Stimulated activated CD4-positive, alpha-beta T cell treated with anti-CD3 and anti-CD28 coated beads, Interleukin-15, amount 100 ng/mL, for 48 hours (primary cell): ENCODE results near the gene SEC14L3.

Experiments
- DNase-seq, 2 donors: peaks; one replicate each; pipeline ENCODE4 v3.0.0-alpha.2; 2020; ENCODE audit warnings: low read depth in 2 of 2

SEC14L3 gene

GRCh38 chr22:30471616-30472318, at the start of gene SEC14L3:
TSS of gene SEC14L3 (minus strand) at chr22:30472017. CDS start at chr22:30471958, 59 bp downstream.
- no peak for DNase-seq

DNA sequence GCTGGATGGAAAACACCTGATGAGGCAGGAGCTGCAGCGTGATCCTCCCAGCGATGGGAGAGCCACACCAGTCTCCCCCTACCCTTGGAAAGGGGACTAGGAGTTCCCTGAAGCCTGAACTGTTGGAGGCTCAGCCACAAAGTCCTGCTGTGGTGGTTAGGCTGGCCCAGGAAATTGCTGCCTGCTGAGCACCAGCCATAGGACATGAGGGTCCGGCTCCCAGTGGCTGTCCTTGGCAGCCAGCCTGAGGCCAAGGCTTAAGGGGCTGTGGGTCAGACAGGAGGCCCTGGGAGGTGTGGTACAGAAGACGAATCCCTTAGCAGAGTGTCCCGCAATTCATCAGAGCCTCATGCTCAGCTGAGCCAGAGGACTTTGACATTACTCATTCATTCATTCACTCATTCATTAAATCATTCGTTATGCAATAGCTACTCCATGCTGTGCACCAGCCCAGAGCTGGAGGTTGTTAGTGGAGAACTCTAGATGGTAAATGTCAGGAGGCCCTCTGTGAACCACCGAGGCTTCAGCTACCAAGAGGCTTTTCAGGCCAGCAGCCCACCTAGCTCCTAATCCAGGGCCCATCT, 48.1 kb upstream of the SEC14L3 start:
- DNase-seq, result no peak

DNA sequence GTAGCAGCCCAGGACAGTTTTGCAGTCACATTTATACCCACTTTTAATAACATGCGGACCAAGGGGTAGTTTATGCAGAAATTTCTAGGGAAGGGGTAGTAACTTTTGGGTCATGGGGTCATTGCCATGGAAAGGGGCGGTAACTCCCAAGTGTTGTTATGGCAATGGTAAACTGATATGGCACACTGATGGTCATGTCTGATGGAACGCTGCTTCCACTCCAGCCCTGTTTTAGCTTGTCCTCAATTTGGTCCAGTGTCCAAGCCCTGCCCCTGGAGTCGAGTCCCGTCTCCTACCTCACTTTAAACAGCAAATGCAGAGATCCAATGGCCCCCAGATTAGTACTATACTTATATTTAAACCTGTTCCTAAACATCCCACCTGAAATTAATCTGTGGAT, 44.9 kb upstream of the SEC14L3 start:
- DNase-seq, result no peak

GRCh38 chr22:30516273-30516672, 44.5 kb upstream of the SEC14L3 start:
- no peak for DNase-seq

GRCh38 chr22:30514252-30514651, 42.4 kb upstream of the SEC14L3 start:
- no peak for DNase-seq

GRCh38 chr22:30513462-30513861, 41.6 kb upstream of the SEC14L3 start:
- no peak for DNase-seq

DNA sequence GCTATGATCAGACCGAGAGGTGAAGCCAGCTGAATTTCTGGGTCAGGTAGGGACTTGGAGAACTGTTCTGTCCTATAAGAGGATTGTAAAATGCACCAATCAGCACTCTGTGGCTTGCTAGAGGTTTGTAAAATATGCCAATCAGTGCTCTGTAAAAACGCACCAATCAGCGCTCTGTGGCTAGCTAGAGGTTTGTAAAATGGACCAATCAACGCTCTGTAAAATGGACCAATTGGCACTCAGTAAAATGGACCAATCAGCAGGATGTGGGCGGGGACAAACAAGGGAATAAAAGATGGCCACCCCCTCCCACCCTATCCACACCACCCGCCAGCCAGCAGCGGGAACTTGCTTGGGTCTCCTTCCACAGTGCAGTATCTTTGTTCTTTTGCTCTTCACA, 40.1 kb upstream of the SEC14L3 start:
- DNase-seq, result no peak

- no peak for DNase-seq
Measured at GRCh38 chr22:30511109-30511508, 39.3 kb upstream of the SEC14L3 start.

GRCh38 chr22:30508216-30508615, 36.4 kb upstream of the SEC14L3 start:
- no peak for DNase-seq

DNA sequence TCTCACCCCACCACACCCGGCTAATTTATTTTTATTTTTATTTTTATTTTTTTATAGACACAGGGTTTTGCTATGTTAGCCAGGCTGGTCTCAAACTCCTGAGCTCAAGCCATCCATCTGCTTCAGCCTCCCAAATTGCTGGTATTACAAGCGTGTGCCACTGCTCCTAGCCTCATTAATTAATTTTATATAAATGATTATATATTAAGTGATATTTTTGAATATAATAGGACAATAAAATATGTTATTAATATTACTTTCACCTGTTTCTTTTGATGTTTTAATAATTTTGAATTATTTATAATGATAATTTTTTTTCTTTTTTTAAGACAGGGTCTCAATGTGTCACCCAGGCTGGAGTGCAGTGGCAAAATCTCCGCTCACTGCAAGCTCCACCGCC, 35.9 kb upstream of the SEC14L3 start:
- DNase-seq, result no peak

- DNase-seq, result no peak
Measured at GRCh38 chr22:30506507-30506968, 34.7 kb upstream of the SEC14L3 start.

DNA sequence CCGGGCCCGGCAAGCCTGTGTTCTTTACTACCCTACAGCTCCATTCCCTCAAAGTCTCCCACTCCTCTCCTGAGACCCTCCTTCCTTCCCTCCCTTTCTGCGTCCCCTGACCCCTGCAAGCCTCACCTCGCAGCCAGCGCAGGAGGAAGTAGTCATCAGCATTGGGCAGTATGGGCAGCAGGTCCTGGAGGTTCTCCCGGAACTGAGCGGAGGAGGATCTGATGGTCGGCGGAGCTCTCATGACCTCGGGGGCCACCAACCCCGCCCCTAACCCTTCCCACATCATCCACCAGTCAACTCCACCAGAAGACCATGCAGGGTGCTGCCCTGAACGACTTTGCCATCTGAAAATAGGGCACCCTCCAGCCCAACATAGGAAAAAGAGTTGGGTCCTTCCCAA, 31.7 kb upstream of the SEC14L3 start:
- DNase-seq, result no peak

DNA sequence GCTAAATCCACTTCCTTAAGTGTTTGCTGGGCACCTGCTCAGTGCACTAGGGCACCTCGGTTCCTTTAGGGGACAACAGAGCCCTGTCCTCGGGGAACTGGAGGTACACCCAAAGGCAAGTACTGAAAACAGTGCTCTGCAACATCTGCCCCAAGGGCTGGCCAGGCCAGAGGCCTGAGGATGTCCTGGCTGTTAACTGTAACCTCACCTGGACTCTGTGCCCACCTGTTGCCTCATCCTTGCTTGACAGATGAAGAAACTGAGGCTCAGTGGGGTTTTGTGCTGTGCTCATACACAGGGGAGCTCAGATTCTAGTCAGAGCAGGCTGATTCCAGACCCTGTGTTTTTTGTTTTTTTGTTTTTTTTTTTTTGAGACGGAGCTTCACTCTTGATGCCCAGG, 31.1 kb upstream of the SEC14L3 start:
- no peak for DNase-seq

DNA sequence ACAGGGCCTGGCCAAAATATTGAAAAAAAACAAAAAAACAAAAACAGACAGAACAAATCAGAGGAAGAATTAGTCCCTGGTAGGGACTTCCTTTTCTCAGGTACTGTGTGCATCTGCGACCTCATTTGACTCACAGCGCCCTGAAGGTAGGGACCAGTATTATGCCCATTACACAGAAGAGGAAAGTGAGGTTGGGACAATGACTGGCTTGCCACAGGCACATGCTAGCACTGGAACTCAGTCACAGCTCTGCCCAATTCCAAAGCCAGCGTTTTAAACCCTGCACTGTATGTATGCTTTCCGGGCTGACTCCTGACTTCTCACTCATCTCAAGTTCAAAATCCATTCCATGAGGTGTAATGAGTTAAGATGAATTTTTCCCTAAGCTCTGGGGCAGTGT, 30.3 kb upstream of the SEC14L3 start:
- no peak for DNase-seq

GRCh38 chr22:30500628-30501027, 28.8 kb upstream of the SEC14L3 start:
- no peak for DNase-seq

DNA sequence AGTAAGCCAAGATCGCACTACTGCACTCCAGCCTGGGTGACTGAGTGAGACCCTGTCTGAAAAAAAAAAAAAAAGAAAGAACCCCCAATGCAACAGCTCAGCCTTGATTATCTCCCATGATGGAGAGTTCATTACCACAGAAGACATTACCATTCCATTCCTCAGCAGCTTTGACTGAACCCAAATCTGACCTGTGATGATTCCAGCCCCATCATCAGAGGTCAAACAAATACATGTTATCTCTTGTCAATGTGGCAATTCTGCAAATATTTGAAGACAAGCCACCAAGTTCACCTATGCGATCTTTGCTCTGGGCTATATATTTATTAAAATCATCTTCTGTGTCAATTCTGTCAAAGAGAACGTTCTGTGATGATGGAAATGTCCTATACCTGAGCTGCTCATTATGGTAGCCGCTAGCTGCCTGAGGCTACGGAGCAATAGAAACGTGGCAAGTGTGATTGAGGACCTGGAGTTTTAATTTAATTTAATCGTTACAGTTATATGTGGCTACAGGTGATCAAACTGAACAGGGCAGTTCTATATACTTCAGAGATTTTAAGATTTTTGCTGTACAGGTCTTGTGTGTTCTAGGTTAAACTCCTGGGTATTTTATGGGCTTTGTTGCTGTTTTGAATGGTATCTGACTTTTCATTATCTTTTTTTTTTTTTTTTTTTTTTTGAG, 25.8 kb upstream of the SEC14L3 start:
- no peak for DNase-seq

GRCh38 chr22:30495041-30495784, 23.4 kb upstream of the SEC14L3 start:
- DNase-seq, result no peak

GRCh38 chr22:30492144-30492543, 20.3 kb upstream of the SEC14L3 start:
- no peak for DNase-seq

- DNase-seq, result no peak
Measured at GRCh38 chr22:30491381-30491780, 19.6 kb upstream of the SEC14L3 start.

DNA sequence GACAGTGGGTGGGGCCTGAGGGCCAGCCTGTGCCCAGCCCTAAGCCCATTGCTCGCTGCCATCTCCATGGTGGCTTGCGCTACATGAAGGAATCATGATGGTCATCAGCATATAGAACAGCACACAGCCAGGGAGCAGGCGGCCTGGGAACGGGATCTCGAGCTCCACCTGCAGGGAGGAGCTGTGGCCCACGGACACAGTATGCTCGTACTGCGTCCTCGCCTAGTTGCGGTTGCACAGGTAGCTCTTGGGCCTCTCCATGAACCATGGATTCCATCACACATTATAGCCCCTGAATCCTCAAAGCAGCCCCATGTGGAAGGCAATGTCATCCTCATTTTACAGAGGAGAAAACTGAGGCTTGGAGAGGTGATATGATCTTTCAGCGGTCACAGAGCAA, 18.6 kb upstream of the SEC14L3 start:
- DNase-seq, result no peak

GRCh38 chr22:30488121-30488520, 16.3 kb upstream of the SEC14L3 start:
- DNase-seq, result no peak

- DNase-seq, result no peak
Measured at GRCh38 chr22:30486661-30487115, 14.9 kb upstream of the SEC14L3 start.
